CD14-positive monocyte (primary cell): Measurements from ENCODE around the gene FAM53B. TPM values are rescaled to one million over a fixed set of nuclear protein-coding genes. Genes with fewer than 3 reads are reported as not detected.

ENCODE experiments used
- DNase-seq, 3 donors: peaks; one replicate each; pipeline ENCODE4 v3.0.0-alpha.2; 2011 to 2022
- H2AFZ ChIP-seq: 2 replicates; pipeline ENCODE4 v1.6.0; 2012; ENCODE audit warnings: mild to moderate bottlenecking, low read depth, low read length, inconsistent platforms; ENCODE audit not compliant: insufficient read depth, poor library complexity, severe bottlenecking
- H3K27ac ChIP-seq, 2 donors: 1 replicate in 1 of 2; 2 replicates in 1 of 2; pipeline ENCODE4 v1.5.1; 2012 to 2013; ENCODE audit warnings: low read length in 2 of 2, control low read depth in 1 of 2, inconsistent platforms in 1 of 2, low read depth in 1 of 2, mild to moderate bottlenecking in 1 of 2
- H3K27me3 ChIP-seq, 2 donors: one replicate each; pipeline versions ENCODE4 v1.6.0 to v1.6.1; 2011 to 2013; ENCODE audit warnings: low read length in 2 of 2; ENCODE audit not compliant: control insufficient read depth in 2 of 2, insufficient read depth in 2 of 2
- H3K36me3 ChIP-seq, 2 donors: replicated peaks in 1 of 2; 1 replicate in 1 of 2; 2 replicates in 1 of 2; pipeline versions ENCODE4 v1.5.1 to v1.6.1; 2012 to 2013; ENCODE audit warnings: low read length in 2 of 2, control low read depth in 1 of 2, inconsistent platforms in 1 of 2, mild to moderate bottlenecking in 1 of 2; ENCODE audit not compliant: insufficient read depth in 2 of 2, control insufficient read depth in 1 of 2
- H3K4me1 ChIP-seq, 2 donors: 1 replicate in 1 of 2; 2 replicates in 1 of 2; pipeline versions ENCODE4 v1.5.1 to v1.6.1; 2012 to 2013; ENCODE audit warnings: low read length in 2 of 2, control low read depth in 1 of 2, inconsistent platforms in 1 of 2, mild to moderate bottlenecking in 1 of 2, moderate library complexity in 1 of 2; ENCODE audit not compliant: insufficient read depth in 2 of 2, control insufficient read depth in 1 of 2
- H3K4me2 ChIP-seq: replicated peaks from 2 replicates; pipeline ENCODE3; 2012; ENCODE audit warnings: low read length, moderate library complexity, mild to moderate bottlenecking; ENCODE audit not compliant: poor library complexity, severe bottlenecking; ENCODE audit errors: extremely low read depth
- H3K4me3 ChIP-seq, 3 experiments: fragments of 200-600 bp in 1 of 3; sonication (generic) in 1 of 3; replicated peaks in 1 of 3; 1 replicate in 2 of 3; 2 replicates in 1 of 3; pipeline ENCODE4 v1.5.1; 2011 to 2013; ENCODE audit warnings: low read length in 3 of 3, mild to moderate bottlenecking in 3 of 3, control low read depth in 2 of 3, low read depth in 2 of 3, inconsistent platforms in 1 of 3, moderate library complexity in 1 of 3
- H3K79me2 ChIP-seq: 2 replicates; pipeline ENCODE4 v1.6.0; 2012; ENCODE audit warnings: mild to moderate bottlenecking, control low read depth, inconsistent platforms, low read length, moderate library complexity; ENCODE audit not compliant: insufficient read depth
- H3K9ac ChIP-seq: 2 replicates; pipeline ENCODE4 v1.6.0; 2017; ENCODE audit warnings: low read length, mild to moderate bottlenecking; ENCODE audit not compliant: insufficient read depth, poor library complexity, severe bottlenecking
- H3K9me3 ChIP-seq, 2 donors: replicated peaks in 1 of 2; 1 replicate in 1 of 2; 2 replicates in 1 of 2; pipeline versions ENCODE4 v1.5.1 to v1.6.1; 2012 to 2013; ENCODE audit warnings: low read length in 2 of 2, control low read depth in 1 of 2; ENCODE audit not compliant: control insufficient read depth in 1 of 2, insufficient read depth in 1 of 2
- H4K20me1 ChIP-seq: 2 replicates; pipeline ENCODE4 v1.6.0; 2012; ENCODE audit warnings: mild to moderate bottlenecking, low read length, control low read depth, moderate library complexity; ENCODE audit not compliant: insufficient read depth
- H3K27ac Mint-ChIP-seq, 7 donors: one replicate each; pipeline ENCODE4 v1.8.0; 2020; ENCODE audit warnings: mild to moderate bottlenecking in 7 of 7, mixed read lengths in 7 of 7, moderate library complexity in 6 of 7, inconsistent platforms in 2 of 7
- H3K27me3 Mint-ChIP-seq, 3 donors: one replicate each; pipeline ENCODE4 v1.8.0; 2021 to 2022; ENCODE audit warnings: low read depth in 3 of 3, mild to moderate bottlenecking in 3 of 3, mixed read lengths in 3 of 3, moderate library complexity in 3 of 3, inconsistent platforms in 1 of 3
- H3K36me3 Mint-ChIP-seq, 2 donors: one replicate each; pipeline ENCODE4 v1.8.0; 2020; ENCODE audit warnings: mixed read lengths in 2 of 2, inconsistent platforms in 1 of 2, mild to moderate bottlenecking in 1 of 2
- H3K4me1 Mint-ChIP-seq: one replicate; pipeline ENCODE4 v1.8.0; 2020; ENCODE audit warnings: mild to moderate bottlenecking, mixed read lengths
- H3K4me3 Mint-ChIP-seq, 2 donors: one replicate each; pipeline ENCODE4 v1.8.0; 2020; ENCODE audit warnings: mild to moderate bottlenecking in 2 of 2, mixed read lengths in 2 of 2, moderate library complexity in 1 of 2
- H3K9me3 Mint-ChIP-seq, 7 donors: one replicate each; pipeline ENCODE4 v1.8.0; 2020 to 2022; ENCODE audit warnings: mixed read lengths in 7 of 7, mild to moderate bottlenecking in 6 of 7, moderate library complexity in 6 of 7, inconsistent platforms in 2 of 7
- CTCF ChIP-seq: fragments of 200-600 bp; IDR thresholded peaks from one replicate; pipeline ENCODE4 v1.8.0; 2022; ENCODE audit warnings: antibody characterized with exemption, mild to moderate bottlenecking
- WGBS: methylation state at CpG from one replicate; pipeline ENCODE4 v1.1.5; 2013; ENCODE audit warnings: missing lambda C conversion rate; ENCODE audit not compliant: insufficient coverage; 5-methylcytosine and 5-hydroxymethylcytosine counted together
- intact Hi-C, 2 donors: fragments of 100-400 bp; cut with micrococcal nuclease; formaldehyde crosslinking; loops; one replicate each; pipeline versions ENCODE4 v1.15.0 to v1.15.1; 2023
- polyA plus RNA-seq, 3 donors: library from polyadenylated mRNA; depleted of rRNA in 1 of 3; unstranded in 2 of 3; stranded (reverse) in 1 of 3; fragments of 300-500 nt in 2 of 3; fragments of >200 nt in 1 of 3; fragmentation: Illumina TruSeq in 2 of 3; gene quantifications; 1 replicate in 2 of 3; 2 replicates in 1 of 3; pipeline ENCODE4 v1.2.3, GENCODE V29; 2012 to 2021

The FAM53B gene
- polyA plus RNA-seq, 3 donors: 5.8 to 23.3 (median 12.6) TPM

- no peaks in the 10 kb centered on the region for H3K9me3 ChIP-seq
- no peak overlapping the region for H3K4me2 ChIP-seq
- no peak overlapping the region for H3K4me3 ChIP-seq
- Mint-ChIP-seq H3K27ac (peak overlapping the region in 3 of 7 donors; percentile 68 to 94 (median 89)), H3K9me3 (no peaks in the 10 kb centered on the region), H3K4me3 (no peak overlapping the region), H3K36me3 (peaks cover 76 to 81% of the 10 kb centered on the region in 2 donors), H3K4me1 (peaks cover 57% of the 10 kb centered on the region), H3K27me3 (no peaks in the 10 kb centered on the region)
- H4K20me1 ChIP-seq: peaks cover 76% of the 10 kb centered on the region
- peaks cover 41 to 53% of the 10 kb centered on the region in 2 donors for H3K36me3 ChIP-seq
- no peak for TF ChIP-seq CTCF
- WGBS: 80% methylated on average over 12 of the region's 13 CpGs
- intact Hi-C loops: no loop called here
- peak overlapping the region in 1 of 2 donors; percentile 85 for H3K27ac ChIP-seq
- peaks cover 59% of the 10 kb centered on the region for H3K79me2 ChIP-seq
- peaks cover 48 to 50% of the 10 kb centered on the region in 2 donors for H3K4me1 ChIP-seq
- H3K27me3 ChIP-seq: no peaks in the 10 kb centered on the region
- H3K9ac ChIP-seq: no peak overlapping the region
- no peak overlapping the region for H2AFZ ChIP-seq
- peak in 1 of 3 donors; percentile 34 for DNase-seq
Observed at GRCh38 chr10:124697837-124698544, 46.2 kb downstream of the FAM53B start.

GRCh38 chr10:124697443-124697836 is 46.7 kb downstream of the FAM53B start:
- no peak for DNase-seq
- peaks cover 72% of the 10 kb centered on the region for H4K20me1 ChIP-seq
- intact Hi-C loops: no loop called here

More at GRCh38 chr10:124697443-124697836, 46.7 kb downstream of the FAM53B start:
- Histone ChIP-seq H3K79me2 (peaks cover 53% of the 10 kb centered on the region), H3K27me3 (no peaks in the 10 kb centered on the region), H3K4me1 (peaks cover 43 to 44% of the 10 kb centered on the region in 2 donors), H3K4me3 (no peak overlapping the region), H2AFZ (no peak overlapping the region), H3K9me3 (no peaks in the 10 kb centered on the region), H3K4me2 (no peak overlapping the region), H3K27ac (peak overlapping the region in 1 of 2 donors; percentile 85), H3K36me3 (peaks cover 46 to 57% of the 10 kb centered on the region in 2 donors), H3K9ac (no peak overlapping the region)
- Mint-ChIP-seq H3K36me3 (peaks cover 76 to 81% of the 10 kb centered on the region in 2 donors), H3K27me3 (no peaks in the 10 kb centered on the region), H3K4me1 (peaks cover 51% of the 10 kb centered on the region), H3K9me3 (no peaks in the 10 kb centered on the region), H3K4me3 (no peak overlapping the region), H3K27ac (peak overlapping the region in 4 of 7 donors; percentile 26 to 89 (median 66))
- 100% methylated on average over 1 of the region's 8 CpGs for WGBS
- TF ChIP-seq CTCF: no peak
